Astrocyte (in vitro differentiated cells and primary cell): ENCODE data around the gene PACRG.

Source experiments
- CTCF ChIP-seq: IDR thresholded peaks from 2 replicates; pipeline ENCODE4 v1.5.1; 2011; ENCODE audit warnings: low read depth, mild to moderate bottlenecking, inconsistent platforms, low read length, moderate library complexity; ENCODE audit not compliant: insufficient read depth
- EZH2 ChIP-seq: IDR thresholded peaks from 2 replicates; pipeline ENCODE4 v1.6.1; 2012; ENCODE audit warnings: mild to moderate bottlenecking, low read length, inconsistent platforms; ENCODE audit not compliant: insufficient read depth

GRCh38 chr6:162706232-162706631 is 21.5 kb upstream of the PACRG start:
- TF ChIP-seq CTCF (no peak), EZH2 (no peak)
